Neural progenitor cell (in vitro differentiated cells): Measurements from ENCODE around the gene STRIP2.

Experiments
- EZH2 ChIP-seq: fragments of 200-600 bp; sonication (generic); IDR thresholded peaks from 2 replicates; pipeline ENCODE4 v1.6.1; 2017; ENCODE audit warnings: antibody characterized with exemption, mild to moderate bottlenecking, moderate library complexity
- TF ChIP-seq, protein P1 (sequence below): fragments of 200-600 bp; sonication (generic); IDR thresholded peaks from 2 replicates; pipeline ENCODE4 v1.5.1; 2017; ENCODE audit warnings: antibody characterized with exemption, mild to moderate bottlenecking

DNA sequence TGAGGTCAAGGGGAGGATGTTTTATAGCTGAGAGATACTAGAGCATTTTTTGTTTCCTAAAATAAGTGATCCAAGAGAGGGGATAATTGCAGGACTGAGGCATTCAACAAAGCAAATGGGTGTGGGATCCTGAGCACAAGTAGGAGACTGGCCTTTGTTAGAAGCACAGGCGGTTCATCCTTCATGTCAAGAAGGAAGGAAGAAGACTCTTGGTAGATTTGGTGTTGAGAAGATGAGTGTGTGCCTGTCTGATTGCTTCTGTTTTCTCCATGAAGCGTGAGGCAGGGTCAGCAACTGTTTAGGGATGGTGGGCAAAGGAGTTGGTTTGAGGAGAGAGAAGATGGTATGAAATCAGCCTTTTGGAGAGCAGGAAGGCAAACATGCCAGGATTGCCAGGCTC lies 27.6 kb downstream of the STRIP2 start:
- TF ChIP-seq, protein P1, sequence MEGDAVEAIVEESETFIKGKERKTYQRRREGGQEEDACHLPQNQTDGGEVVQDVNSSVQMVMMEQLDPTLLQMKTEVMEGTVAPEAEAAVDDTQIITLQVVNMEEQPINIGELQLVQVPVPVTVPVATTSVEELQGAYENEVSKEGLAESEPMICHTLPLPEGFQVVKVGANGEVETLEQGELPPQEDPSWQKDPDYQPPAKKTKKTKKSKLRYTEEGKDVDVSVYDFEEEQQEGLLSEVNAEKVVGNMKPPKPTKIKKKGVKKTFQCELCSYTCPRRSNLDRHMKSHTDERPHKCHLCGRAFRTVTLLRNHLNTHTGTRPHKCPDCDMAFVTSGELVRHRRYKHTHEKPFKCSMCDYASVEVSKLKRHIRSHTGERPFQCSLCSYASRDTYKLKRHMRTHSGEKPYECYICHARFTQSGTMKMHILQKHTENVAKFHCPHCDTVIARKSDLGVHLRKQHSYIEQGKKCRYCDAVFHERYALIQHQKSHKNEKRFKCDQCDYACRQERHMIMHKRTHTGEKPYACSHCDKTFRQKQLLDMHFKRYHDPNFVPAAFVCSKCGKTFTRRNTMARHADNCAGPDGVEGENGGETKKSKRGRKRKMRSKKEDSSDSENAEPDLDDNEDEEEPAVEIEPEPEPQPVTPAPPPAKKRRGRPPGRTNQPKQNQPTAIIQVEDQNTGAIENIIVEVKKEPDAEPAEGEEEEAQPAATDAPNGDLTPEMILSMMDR, result no peak
- no peak for TF ChIP-seq EZH2
